GM21619 (cell line): Measurements from ENCODE around the gene PI4KA.

ENCODE experiments used
- ATAC-seq: cut with Tn5 transposase; IDR thresholded peaks from one replicate; pipeline ENCODE4 v1.9.1; 2021; ENCODE audit not compliant: unreplicated experiment

Gene PI4KA

DNA sequence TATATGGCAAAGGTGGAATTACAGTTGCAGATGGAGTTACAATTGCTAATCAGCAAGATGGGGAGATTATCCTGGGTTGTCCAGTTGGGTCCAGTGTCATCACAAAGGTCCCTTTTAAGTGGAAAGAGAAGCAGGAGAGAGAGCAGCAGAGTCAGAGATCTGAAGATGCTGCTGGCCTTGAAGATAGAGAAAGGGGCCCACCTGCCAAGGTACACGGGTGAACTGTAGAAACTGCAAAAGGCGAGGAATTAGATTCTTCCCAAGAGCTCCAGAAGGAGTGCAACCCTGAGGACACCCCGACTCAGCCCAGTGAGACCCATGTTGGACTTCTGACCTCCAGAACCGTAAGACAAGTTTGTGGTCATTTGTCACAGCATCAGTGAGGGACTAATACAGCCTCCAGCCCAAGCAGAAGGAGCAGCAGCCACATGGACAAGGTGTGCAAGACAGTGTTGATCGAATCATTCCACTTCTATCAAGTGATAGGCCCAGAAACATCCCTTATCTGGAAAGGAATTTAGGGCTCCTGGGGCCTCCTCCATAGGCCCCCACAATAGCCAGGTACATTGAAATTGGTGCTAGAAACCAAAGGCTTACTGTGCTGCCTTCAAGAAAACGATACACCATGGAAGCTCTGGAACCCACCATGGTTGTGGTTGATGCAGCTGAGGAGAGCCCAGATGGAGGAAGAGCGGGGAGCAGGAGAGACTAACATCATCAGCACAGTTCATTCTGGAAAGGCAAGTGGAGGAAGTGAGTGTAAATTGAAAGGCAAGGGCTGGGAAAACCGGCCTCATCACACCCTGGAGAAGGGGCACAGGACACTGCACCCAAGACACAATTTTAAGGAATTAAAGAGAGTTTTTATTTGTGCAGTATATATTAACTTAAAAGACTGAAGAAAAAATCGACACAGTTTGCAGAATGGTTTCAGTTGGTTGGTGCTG lies 23.5 kb upstream of the PI4KA start:
- no peak for ATAC-seq

DNA sequence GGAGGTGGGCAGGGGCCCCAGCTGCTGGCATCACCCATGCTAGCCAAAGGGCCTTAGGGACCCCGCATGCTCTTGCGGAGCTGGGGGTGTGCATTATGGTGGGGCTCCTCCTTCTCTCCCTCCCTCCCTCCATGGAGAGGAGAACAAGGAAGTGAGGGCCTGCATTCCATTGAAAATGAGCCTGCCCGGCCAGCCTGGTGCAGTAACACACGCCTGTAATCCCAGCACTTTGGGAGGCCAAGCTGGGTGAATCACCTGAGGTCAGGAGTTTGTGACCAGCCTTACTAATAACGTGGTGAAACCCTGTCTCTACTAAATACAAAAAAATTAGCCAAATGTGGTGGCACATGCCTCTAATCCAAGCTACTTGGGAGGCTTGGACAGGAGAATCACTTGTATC lies 22.6 kb upstream of the PI4KA start:
- no peak for ATAC-seq

DNA sequence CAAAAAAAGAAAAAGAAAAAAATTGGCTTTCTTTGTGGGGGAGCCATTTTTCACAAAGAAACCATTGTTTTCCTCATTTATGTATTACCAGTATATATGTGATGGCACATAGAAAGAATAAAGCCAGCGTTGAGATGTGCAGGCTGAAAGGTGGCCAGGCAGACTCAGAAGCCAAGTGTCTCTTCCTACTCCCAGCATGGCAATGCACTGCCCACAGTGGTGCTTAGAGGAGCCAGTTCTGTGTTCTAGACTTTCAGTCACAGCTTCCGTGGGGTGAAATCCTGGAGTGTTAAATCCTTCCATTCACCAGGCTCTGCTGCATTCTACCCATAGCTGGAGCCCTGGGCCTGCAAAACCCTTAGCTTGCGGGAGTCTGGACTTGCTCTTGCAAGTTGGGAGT lies 19.1 kb upstream of the PI4KA start:
- ATAC-seq, result no peak

DNA sequence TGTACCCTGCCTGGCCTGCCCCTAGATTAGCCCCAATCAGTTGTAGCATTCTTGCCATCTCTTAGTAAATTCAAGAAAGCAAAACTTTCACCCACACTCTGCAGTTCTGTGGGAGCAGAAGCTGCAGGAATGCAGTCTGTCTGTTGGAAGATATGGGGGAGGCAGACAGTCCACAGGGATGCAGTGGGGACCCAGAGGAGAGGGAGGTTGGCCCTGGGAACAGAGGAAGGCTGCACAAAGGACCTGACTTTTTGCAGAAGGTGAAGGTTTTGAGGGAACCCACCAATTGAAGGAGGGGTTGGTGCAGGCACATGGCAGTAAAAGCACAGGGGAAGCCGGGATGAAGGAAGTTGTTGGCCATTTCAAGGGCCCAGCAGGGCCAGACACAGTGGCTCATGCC lies 16.7 kb upstream of the PI4KA start:
- no peak for ATAC-seq

DNA sequence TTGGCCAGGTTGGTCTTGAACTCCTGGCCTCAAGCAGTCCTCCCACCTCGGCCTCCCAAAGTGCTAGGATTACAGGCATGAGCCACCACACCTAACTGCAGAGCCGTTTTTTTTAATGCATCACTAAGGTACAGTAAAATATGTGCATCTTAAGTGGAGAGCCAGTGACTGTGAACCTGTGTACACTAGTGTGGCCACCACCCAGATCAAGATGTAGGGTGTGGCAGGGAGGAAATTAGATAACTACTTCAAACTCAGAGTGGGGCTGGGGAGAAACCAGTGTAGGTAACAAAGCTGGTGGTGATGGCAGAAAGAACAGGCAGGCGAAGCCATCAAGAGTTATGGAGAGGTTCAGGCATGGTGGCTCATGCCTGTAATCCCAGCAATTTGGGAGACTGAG lies 14.6 kb upstream of the PI4KA start:
- ATAC-seq, result no peak

DNA sequence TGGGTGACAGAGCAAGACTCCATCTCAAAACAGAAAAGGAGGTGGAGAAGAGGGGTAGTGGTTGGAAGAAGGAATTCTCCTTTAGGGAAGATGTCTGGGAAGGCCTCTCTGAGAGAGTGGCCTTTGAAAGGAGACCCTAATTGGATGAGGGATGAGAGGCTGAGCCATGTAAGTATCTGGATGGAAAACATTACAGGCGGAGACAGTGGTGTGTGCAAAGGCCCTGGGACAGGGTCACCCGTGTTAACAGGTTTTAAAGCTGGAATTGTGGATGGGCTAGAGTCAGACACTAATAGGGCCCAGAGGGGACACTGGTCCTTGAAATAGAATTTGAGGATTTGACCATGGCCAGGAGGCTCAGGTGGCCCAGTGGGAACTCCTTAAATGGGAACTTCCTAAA lies 10.6 kb upstream of the PI4KA start:
- no peak for ATAC-seq

DNA sequence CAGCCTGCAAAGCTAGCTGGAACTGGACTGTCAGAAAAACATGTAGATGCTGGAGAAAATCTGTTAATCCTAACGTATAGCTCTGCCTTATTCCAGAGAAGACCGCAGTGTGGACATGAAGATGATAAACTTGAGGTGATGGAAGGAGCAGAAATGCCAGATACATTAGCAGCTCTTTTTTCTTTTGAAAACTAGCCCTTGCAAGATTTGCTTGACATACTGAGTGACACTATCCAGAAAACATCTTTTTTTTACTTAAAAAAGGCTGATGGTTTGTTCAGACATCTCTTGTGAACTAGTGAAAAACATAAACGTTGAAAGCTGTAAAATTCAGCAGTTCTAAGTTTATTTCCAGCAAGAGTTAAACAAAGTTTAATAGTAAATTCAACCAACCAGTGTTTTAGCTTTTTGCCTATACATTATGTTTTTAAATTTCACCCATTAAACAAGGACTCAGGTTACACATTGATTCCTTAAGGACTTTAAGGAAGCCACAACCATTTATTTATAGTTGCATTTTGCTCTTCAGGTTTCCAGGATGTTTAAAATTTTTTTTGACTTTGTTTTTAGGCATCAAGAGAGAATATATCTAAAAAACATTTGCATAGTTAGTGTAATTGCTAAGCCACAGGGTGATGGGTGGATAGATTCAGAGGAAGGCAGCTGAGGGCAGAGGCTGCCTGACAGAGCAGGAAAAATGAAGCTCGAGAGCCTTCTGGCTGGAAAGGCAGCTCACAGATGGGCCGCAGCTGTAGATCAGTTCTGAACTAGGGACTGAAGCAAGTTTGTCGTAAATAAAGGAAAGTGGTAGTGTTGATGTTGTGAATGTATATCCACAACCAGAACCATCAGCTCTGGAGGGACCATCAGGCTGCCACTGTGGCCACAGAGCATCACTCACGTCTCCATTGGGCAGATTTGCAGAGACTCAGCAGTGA lies 9.7 kb upstream of the PI4KA start:
- no peak for ATAC-seq

DNA sequence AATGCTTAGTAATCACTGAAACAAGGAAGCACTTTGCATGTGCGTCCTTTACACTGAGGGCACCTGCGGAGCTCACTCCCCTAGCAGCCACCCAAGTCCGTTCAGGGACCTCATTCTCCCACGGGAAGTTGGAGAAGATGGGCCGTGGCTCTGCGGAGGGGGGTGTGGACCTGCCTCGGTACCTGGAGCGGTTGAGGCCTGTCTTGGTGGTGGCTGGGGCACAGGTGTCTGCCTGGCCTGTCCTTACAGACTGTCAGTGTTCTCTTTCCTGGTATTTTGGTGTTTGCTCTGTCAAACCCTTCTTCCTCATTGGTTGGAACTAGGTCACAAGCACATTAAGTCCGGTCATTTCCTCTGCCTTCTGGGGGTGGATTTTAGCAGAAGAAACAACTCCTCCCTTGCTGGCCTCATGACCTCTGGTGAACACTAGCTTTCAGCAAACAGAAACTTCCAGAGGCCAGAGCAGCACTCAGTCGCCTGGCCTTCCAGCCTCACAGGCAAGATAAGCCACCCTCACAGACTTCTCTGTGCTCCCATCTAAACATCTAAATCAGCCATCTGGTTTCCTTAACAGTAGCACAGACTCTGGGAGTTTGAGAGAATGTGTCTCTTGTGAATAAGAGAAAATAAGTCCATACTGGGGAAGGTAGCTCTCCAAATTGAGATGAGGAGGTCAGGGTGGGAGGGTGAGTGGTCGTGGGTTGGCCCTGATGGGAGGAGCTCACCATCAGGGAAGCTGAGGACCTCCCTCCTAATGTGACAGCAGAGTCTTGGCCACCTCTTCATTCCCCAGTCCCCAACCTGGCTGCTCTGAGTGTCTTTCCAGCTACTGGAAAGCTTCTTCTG lies 8.8 kb upstream of the PI4KA start:
- no peak for ATAC-seq

DNA sequence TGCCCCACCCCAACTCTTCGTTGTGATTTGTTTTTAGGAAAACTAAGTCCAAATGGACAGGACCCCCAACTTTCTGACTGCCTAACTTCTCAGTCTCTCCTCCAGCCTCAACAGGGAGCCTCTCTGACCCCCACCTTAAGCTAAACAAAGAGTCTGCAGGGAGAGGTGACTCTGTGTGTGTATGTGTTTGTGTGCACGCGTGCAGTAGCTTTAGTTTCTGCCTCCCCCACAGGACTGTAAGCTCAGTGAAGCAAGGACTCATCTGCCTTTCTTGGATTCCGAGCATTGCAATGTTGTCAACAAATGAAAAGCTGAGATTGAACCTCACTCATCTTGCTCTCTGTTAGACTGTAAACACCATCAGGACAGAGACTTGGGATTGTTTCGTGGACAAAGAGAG lies 8.1 kb upstream of the PI4KA start:
- no peak for ATAC-seq

DNA sequence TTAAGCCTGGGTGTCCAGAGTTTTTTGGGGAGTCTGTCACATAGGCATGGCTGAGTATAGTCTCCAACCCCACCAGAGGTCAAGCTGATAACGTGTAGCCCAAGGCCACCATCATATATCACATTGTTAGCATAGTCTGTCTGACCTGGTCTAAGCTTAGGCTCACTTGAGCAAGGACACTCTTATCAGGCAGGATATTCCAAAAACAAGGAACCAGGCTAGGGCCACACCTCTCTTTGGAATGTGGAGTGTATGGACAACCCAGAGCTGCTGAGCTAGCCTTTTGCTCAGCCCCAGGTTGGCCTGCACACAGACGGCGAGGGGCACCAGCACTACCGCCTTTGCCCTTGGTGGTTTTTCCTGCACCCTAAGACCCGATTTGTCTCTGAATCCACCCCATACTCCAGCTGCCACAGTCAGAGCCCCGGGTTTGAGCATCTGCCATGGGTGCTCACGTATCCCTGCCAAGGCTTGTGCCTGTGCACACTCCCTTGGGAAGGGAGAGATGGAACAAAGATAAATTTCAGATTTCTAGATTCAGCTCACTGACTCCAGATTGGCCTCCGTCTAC lies 7.3 kb upstream of the PI4KA start:
- no peak for ATAC-seq

DNA sequence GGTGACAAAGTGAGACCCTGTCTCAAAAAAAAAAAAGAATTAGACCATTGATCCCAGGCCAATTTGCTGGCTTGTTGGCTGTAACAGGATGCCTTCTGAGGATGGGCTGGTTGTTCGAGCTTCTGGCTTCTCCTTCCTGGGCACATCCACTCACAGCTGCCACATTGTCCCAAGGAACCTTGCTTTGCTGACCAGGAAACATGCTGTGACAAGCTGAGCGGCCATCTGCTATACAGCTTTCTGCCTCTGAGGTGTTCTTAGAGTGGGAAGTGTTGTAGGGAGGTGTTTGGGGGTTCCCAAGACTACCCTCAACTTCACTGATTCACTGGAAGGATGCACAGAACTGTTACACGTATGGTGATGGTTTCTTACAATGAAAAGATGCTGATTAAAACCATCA lies 6.7 kb upstream of the PI4KA start:
- ATAC-seq, result no peak

DNA sequence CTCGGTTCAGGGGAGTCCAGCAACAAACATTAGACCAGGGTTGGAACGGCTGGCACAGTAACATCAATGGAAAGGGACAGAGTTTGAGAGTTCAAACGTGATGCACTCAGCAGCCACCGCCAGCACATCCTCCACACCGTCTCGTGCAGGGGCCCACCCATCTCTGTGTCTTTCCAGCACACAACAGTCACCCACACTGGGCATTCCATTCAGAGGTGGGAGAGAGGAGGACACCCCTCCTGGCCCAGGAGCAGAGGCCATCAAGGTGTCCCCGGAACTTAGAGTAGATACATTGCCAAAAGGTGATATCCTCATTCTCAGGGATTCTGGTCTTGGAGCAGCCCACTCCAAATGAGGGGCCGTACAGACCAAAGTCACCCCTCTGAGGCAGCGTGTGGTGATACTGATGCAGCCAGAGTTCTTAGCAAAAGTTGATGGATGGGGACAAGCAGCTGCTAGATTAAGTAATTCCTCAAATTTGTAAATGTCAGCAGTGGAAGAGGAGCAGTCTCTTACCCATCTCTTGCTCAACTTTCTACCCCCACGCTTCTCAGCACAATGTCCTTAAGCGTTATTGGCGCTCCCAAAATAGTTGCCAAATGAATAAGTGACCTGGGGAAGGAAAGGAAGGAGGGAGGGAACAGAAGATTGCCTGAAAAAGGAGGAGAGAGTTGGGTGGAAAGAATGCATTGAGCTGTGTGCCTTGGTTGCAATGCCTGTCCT lies 5.7 kb upstream of the PI4KA start:
- no peak for ATAC-seq

DNA sequence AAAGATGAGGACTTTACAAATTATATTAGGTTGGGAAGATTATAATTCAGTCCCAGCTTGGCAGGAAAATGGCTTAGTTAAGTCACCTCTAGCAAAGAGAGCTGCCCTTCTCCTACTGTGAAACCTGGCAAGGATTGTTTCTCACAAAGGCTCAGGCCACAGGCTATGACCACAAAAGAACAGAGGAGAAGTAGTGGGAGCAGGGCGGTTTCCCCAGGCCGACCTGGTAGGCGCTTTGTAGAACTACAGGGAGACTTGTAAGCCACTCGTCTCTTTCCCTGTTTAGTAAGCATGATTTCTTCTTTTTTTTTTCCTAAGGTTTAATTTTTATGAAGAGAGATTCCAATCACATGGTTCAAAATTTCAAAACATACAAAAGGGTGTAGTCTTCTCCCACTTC lies 4.8 kb upstream of the PI4KA start:
- ATAC-seq, result no peak

DNA sequence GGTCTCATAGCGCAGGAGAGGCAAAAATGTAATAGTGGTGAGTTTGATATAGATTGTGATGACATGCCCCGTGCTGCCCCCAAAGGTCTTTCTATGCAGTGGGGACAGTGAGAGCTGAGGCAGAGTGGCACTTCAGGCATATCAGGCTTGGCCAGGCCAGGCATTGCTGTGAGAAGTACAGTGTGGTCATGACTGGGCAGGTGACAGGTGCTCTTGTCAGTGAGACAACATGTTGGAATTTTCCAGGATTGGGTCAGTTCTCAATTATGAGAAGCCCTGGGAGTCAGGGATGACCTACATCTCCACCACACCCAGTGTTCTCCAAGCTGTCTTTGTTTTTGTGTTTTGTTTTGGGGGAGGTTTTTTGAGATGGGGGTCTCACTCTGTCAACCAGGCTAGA lies 3.9 kb upstream of the PI4KA start:
- no peak for ATAC-seq

DNA sequence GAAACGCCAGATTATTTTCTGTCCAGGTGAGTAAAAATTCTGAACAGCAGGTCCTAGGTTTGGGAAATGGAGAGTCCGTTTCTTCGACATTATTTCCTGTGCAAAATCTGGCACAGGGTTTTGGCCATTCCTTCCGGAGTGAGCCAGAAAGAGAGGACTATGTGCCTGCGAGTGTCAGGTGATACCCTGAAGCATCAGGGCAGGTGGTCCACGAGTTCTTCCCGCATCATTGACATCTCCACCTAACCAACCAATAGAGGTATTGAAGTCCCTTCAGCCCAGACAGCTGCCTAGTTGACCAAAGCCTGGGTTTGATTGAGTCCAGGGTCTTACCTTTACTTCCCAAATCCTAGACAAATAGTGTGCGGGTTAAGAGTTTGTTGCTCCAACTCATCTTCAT lies 1.0 kb upstream of the PI4KA start:
- no peak for ATAC-seq

DNA sequence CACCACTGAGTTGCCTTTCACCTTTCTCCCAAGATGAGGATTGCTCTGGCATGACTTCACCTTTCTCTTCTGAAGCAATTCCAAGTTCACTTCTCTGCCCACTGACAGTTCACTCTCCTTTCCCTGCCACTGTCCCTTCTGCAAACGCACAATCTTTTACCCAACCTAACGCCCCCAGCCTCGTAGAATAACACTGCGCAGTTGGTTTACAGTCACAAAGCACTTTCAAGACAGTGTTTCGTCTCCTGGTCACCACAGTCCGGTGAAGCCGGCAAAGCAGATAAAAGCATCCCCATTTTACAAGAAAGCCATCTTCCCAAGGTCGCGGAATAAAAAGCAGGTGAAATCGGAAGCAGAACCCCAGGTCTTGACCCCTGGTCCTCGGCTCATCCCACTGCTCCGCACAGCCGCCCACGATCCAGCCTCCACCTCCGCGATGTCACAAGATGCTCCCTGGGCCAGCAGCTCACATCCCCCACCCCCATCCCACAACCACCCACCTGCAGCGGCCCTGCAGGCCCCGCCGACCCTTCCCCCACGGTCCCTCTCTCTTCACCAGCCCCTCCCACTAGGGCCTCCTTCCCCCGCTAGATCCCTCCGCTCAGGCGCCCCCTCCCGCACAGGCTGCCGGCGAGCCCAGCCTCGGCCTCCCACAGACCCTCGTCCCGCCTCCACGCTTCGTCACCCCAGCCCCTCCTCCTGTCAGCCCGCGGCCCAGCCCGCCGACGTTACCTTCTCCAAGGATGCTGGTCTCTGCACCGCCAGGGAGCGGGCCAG lies 585 bp downstream of the PI4KA start:
- ATAC-seq, result peak; percentile 44

DNA sequence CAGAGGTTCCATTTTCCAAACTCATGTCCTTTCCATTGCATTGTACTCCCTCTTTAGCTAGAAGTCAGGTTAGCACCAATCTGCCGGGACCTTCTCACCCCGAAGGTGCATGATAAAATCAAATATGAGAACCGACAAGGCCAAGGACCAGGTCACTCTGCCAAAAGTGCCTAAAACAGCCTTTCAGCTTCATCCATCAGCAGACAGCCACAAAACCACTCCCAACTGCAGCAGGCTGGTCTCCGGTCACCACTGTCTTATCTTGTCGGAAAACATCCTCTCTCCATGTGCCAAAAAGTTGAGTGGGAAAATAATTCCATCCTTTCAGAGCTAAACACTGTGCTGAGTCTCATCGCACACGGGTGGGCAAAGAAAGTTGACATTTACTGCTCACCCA lies 1.4 kb downstream of the PI4KA start:
- ATAC-seq, result no peak

DNA sequence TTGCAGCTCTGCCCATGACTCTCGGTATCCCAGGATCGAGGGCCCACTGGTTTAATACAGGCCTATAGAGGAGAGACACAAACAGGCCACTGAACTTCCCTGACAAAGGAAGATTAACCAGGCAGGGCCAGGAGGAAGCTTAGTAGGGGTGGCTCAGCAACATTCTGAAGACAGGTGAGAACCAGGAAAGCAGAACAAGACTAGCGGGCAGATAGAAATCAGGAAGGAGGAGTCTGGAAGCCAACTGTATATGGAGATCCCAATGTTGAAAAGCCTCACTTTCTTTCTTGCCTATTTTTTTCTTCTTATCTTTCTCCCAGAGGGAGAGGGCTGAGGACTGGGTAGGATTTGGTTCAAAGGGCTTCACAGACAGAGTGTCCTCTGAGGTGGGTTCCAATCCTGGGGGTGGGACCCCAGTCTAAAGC lies 5.4 kb downstream of the PI4KA start:
- no peak for ATAC-seq

DNA sequence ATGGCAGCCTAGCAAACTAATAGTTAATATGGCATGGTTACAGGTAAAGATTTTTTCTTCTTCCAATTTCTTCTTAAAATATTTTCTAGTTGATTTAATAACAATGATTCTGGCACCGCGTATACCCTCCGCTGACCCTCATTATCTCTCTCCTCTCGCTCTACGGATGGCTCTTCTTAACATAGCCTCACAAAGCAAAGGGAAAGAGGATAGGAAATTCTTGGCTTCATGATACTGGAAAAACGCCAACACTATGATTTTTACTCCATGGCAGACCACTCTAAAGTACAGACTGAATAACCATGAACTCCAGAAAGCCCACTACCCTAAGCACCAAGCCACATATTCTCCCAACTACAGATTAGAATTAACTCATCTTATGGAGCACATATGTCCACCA lies 6.1 kb downstream of the PI4KA start:
- no peak for ATAC-seq
